HepG2 (cell line): Measurements from ENCODE around the gene TRIM42. TPM values are rescaled to one million over a fixed set of nuclear protein-coding genes. Genes with fewer than 3 reads are reported as not detected.

Experiments
- AHDC1 ChIP-seq: sonication (generic); formaldehyde crosslinking; IDR thresholded peaks from 2 replicates; pipeline ENCODE4 v1.5.1; 2020; ENCODE audit warnings: mild to moderate bottlenecking, missing genetic modification reagents, borderline replicate concordance
- BCL6 ChIP-seq: IDR thresholded peaks from 2 replicates; pipeline ENCODE4 v1.6.1; 2016; ENCODE audit warnings: missing genetic modification reagents, missing compliant biosample characterization
- CCDC6 ChIP-seq: sonication (generic); formaldehyde crosslinking; IDR thresholded peaks from 2 replicates; pipeline ENCODE4 v1.8.1; 2022; ENCODE audit warnings: mild to moderate bottlenecking, missing genetic modification reagents, moderate library complexity
- CEBPG ChIP-seq: IDR thresholded peaks from 2 replicates; pipeline ENCODE4 v1.6.1; 2016
- EED ChIP-seq: sonication (generic); formaldehyde crosslinking; IDR thresholded peaks from 2 replicates; pipeline ENCODE4 v1.5.0; 2020; ENCODE audit warnings: mild to moderate bottlenecking, missing genetic modification reagents
- FOXO1 ChIP-seq: sonication (generic); formaldehyde crosslinking; IDR thresholded peaks from 2 replicates; pipeline ENCODE4 v1.4.0; 2020; ENCODE audit warnings: missing genetic modification reagents
- ISX ChIP-seq: sonication (generic); formaldehyde crosslinking; conservative IDR thresholded peaks from 2 replicates; pipeline ENCODE4 v1.5.0; 2020; ENCODE audit warnings: missing genetic modification reagents
- KDM5B ChIP-seq: sonication (generic); formaldehyde crosslinking; IDR thresholded peaks from 2 replicates; pipeline ENCODE4 v1.4.0; 2020; ENCODE audit warnings: missing genetic modification reagents, mild to moderate bottlenecking, borderline replicate concordance
- MEF2D ChIP-seq: sonication (generic); formaldehyde crosslinking; IDR thresholded peaks from 2 replicates; pipeline ENCODE4 v1.5.1; 2020; ENCODE audit warnings: mild to moderate bottlenecking, missing genetic modification reagents
- NR2F1 ChIP-seq, 2 experiments: fragments of 450-650 bp in 1 of 2; formaldehyde crosslinking in 1 of 2; IDR thresholded peaks; 2 replicates each; pipeline versions ENCODE4 v1.5.0 to v1.6.1; 2016 to 2020; ENCODE audit warnings: mild to moderate bottlenecking in 1 of 2, missing compliant biosample characterization in 1 of 2, missing genetic modification reagents in 1 of 2, moderate library complexity in 1 of 2
- PATZ1 ChIP-seq: sonication (generic); formaldehyde crosslinking; IDR thresholded peaks from 2 replicates; pipeline ENCODE4 v1.4.0; 2020; ENCODE audit warnings: missing genetic modification reagents
- SMYD3 ChIP-seq: sonication (generic); formaldehyde crosslinking; IDR thresholded peaks from 2 replicates; pipeline ENCODE4 v1.8.1; 2023; ENCODE audit warnings: mild to moderate bottlenecking, missing genetic modification reagents
- TARDBP ChIP-seq: sonication (generic); formaldehyde crosslinking; IDR thresholded peaks from 2 replicates; pipeline ENCODE4 v1.8.0; 2022; ENCODE audit warnings: mild to moderate bottlenecking, missing genetic modification reagents
- THAP7 ChIP-seq: sonication (generic); formaldehyde crosslinking; IDR thresholded peaks from 2 replicates; pipeline ENCODE4 v1.8.1; 2023; ENCODE audit warnings: mild to moderate bottlenecking, missing genetic modification reagents
- ZBTB7B ChIP-seq: sonication (generic); formaldehyde crosslinking; IDR thresholded peaks from 2 replicates; pipeline ENCODE4 v1.4.0; 2020; ENCODE audit warnings: missing genetic modification reagents
- ZNF121 ChIP-seq: sonication (generic); formaldehyde crosslinking; IDR thresholded peaks from 2 replicates; pipeline ENCODE4 v1.5.0; 2020; ENCODE audit warnings: mild to moderate bottlenecking, missing genetic modification reagents
- ZNF205 ChIP-seq: IDR thresholded peaks from 2 replicates; pipeline ENCODE4 v1.6.1; 2018; ENCODE audit warnings: missing biosample characterization, missing genetic modification reagents
- ZNF451 ChIP-seq: sonication (generic); formaldehyde crosslinking; IDR thresholded peaks from 2 replicates; pipeline ENCODE4 v1.5.0; 2020; ENCODE audit warnings: mild to moderate bottlenecking, missing genetic modification reagents
- ZNF572 ChIP-seq: sonication (generic); formaldehyde crosslinking; IDR thresholded peaks from 2 replicates; pipeline ENCODE4 v1.5.1; 2020; ENCODE audit warnings: mild to moderate bottlenecking, missing genetic modification reagents
- polyA plus RNA-seq, 8 experiments: library from polyadenylated mRNA; depleted of rRNA in 3 of 8; stranded (reverse) in 7 of 8; unstranded in 1 of 8; fragments of >200 nt; fragmentation: Illumina TruSeq in 4 of 8; extraction: Trizol in 4 of 8; gene quantifications; 2 replicates each; pipeline versions ENCODE4 v1.2.1 to v1.2.3, GENCODE V29; 2011 to 2016; ENCODE audit warnings: low read depth in 4 of 8, missing spikeins in 1 of 8, mixed read lengths in 1 of 8; ENCODE audit not compliant: insufficient read depth in 1 of 8
- total RNA-seq, 5 experiments: library from RNA; depleted of rRNA; stranded (reverse); fragments of >200 nt; fragmentation: Illumina TruSeq; extraction: Trizol; gene quantifications; 2 replicates each; pipeline ENCODE4 v1.2.3, GENCODE V29; 2016; ENCODE audit warnings: low read depth in 1 of 5
- TF ChIP-seq, protein P1 (sequence below): sonication (generic); formaldehyde crosslinking; IDR thresholded peaks from 2 replicates; pipeline ENCODE4 v1.5.0; 2020; ENCODE audit warnings: missing genetic modification reagents
- TF ChIP-seq, protein P2 (sequence below): sonication (generic); formaldehyde crosslinking; IDR thresholded peaks from 2 replicates; pipeline ENCODE4 v1.5.0; 2020; ENCODE audit warnings: mild to moderate bottlenecking, low read depth, missing genetic modification reagents, borderline replicate concordance

The TRIM42 gene
- total and polyA plus RNA-seq, 2 of the 13 experiments (the other 11 are each of a cell fraction or from before 2014, with no cell fraction given) = not detected

GRCh38 chr3:140699516-140700231 is 21.8 kb downstream of the TRIM42 start (continued):
- TF ChIP-seq AHDC1 (CRISPR knock-in tag) (peak; percentile 99), ZNF205 (peak; percentile 36; the same call in 1 of the 2 replicates), SMYD3 (0 out of 2 replicates have a peak, but pooled peaks have one; percentile 57), ISX (CRISPR knock-in tag) (no peak), CCDC6 (CRISPR knock-in tag) (peak; percentile 57; the same call in 1 of the 2 replicates), PATZ1 (CRISPR knock-in tag) (peak; percentile 70), ZNF572 (CRISPR knock-in tag) (no peak), THAP7 (no peak), FOXO1 (CRISPR knock-in tag) (peak; percentile 96), TARDBP (CRISPR knock-in tag) (peak; percentile 85), NR2F1 (CRISPR knock-in tag; IDR thresholded peaks at IDR 0.05) (peak; percentile 95 to 99), ZNF451 (CRISPR knock-in tag) (no peak), BCL6 (CRISPR knock-in tag) (peak; percentile 94), ZNF121 (CRISPR knock-in tag) (0 out of 2 replicates have a peak, but pooled peaks have one; percentile 8), CEBPG (CRISPR knock-in tag) (peak; percentile 68), EED (CRISPR knock-in tag) (no peak), ZBTB7B (CRISPR knock-in tag) (peak; percentile 82; the same call in 1 of the 2 replicates), MEF2D (CRISPR knock-in tag) (peak; percentile 95), KDM5B (CRISPR knock-in tag) (no peak)
- TF ChIP-seq, protein P1, sequence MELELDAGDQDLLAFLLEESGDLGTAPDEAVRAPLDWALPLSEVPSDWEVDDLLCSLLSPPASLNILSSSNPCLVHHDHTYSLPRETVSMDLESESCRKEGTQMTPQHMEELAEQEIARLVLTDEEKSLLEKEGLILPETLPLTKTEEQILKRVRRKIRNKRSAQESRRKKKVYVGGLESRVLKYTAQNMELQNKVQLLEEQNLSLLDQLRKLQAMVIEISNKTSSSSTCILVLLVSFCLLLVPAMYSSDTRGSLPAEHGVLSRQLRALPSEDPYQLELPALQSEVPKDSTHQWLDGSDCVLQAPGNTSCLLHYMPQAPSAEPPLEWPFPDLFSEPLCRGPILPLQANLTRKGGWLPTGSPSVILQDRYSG = no peak
- TF ChIP-seq, protein P2, sequence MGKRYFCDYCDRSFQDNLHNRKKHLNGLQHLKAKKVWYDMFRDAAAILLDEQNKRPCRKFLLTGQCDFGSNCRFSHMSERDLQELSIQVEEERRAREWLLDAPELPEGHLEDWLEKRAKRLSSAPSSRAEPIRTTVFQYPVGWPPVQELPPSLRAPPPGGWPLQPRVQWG (CRISPR knock-in tag) = no peak
